WTC11 (cell line): ENCODE data around the gene RHOA. TPM values are rescaled to one million over a fixed set of nuclear protein-coding genes. Genes with fewer than 3 reads are reported as not detected.

Experiments
- ATAC-seq: fragments of 200-7000 bp; cut with Tn5 transposase; 2 replicates; pipeline ENCODE4 v1.10.0; 2021; ENCODE audit warnings: mild to moderate bottlenecking, moderate library complexity
- CTCF ChIA-PET: fragments of 300-600 bp; sonication (Branson Sonifier 250); formaldehyde crosslinking; loops from one replicate; lab custom pipeline; 2021; ENCODE audit warnings: antibody characterized with exemption; lab: Charles Lee
- POLR2A ChIA-PET: fragments of 350-600 bp; sonication (Branson Sonifier 250); formaldehyde crosslinking; loops from one replicate; lab custom pipeline; 2021; ENCODE audit warnings: antibody characterized with exemption; lab: Charles Lee
- DNase-seq: peaks from one replicate; pipeline ENCODE4 v3.0.0; 2021; ENCODE audit warnings: low spot score
- H3K27ac Mint-ChIP-seq: 2 replicates; pipeline ENCODE4 v1.8.0; 2021; ENCODE audit warnings: mixed read lengths
- H3K27me3 Mint-ChIP-seq: 2 replicates; pipeline ENCODE4 v1.8.0; 2021; ENCODE audit warnings: low read depth, mild to moderate bottlenecking, moderate library complexity, mixed read lengths
- H3K36me3 Mint-ChIP-seq: 2 replicates; pipeline ENCODE4 v1.8.0; 2021; ENCODE audit warnings: mixed read lengths
- H3K4me1 Mint-ChIP-seq: 2 replicates; pipeline ENCODE4 v1.8.0; 2022; ENCODE audit warnings: mixed read lengths
- H3K4me3 Mint-ChIP-seq: 2 replicates; pipeline ENCODE4 v1.8.0; 2021; ENCODE audit warnings: mild to moderate bottlenecking, moderate library complexity, mixed read lengths
- H3K9me3 Mint-ChIP-seq: 2 replicates; pipeline ENCODE4 v1.8.0; 2021; ENCODE audit warnings: mixed read lengths
- AR ChIP-seq: fragments of 250-450 bp; sonication (Bioruptor Pico); IDR thresholded peaks from 2 replicates; pipeline ENCODE4 v1.9.0; 2021; ENCODE audit warnings: mild to moderate bottlenecking
- CDX4 ChIP-seq: fragments of 250-450 bp; sonication (Bioruptor Pico); IDR thresholded peaks from 2 replicates; pipeline ENCODE4 v1.9.0; 2021; ENCODE audit warnings: moderate library complexity, mild to moderate bottlenecking, inconsistent platforms, borderline replicate concordance
- CREB1 ChIP-seq: sonication (generic); formaldehyde crosslinking; IDR thresholded peaks from 2 replicates; pipeline ENCODE4 v1.8.0; 2023; ENCODE audit warnings: mild to moderate bottlenecking, missing genetic modification reagents
- CREM ChIP-seq: sonication (generic); formaldehyde crosslinking; IDR thresholded peaks from 2 replicates; pipeline ENCODE4 v1.8.1; 2022; ENCODE audit warnings: mild to moderate bottlenecking, missing genetic modification reagents, moderate library complexity
- CTCF ChIP-seq: fragments of 200-600 bp; IDR thresholded peaks from 2 replicates; pipeline ENCODE4 v1.8.0; 2022; ENCODE audit warnings: antibody characterized with exemption
- ETV6 ChIP-seq: sonication (generic); formaldehyde crosslinking; IDR thresholded peaks from 2 replicates; pipeline ENCODE4 v1.8.1; 2022; ENCODE audit warnings: mild to moderate bottlenecking, missing genetic modification reagents
- GTF2I ChIP-seq: fragments of 250-450 bp; sonication (Bioruptor Pico); conservative IDR thresholded peaks from 2 replicates; pipeline ENCODE4 v1.4.0; 2021; ENCODE audit warnings: mild to moderate bottlenecking
- HMGXB4 ChIP-seq: sonication (generic); formaldehyde crosslinking; IDR thresholded peaks from 2 replicates; pipeline ENCODE4 v1.8.1; 2023; ENCODE audit warnings: mild to moderate bottlenecking, moderate library complexity, missing genetic modification reagents
- MLX ChIP-seq: sonication (generic); formaldehyde crosslinking; IDR thresholded peaks from 2 replicates; pipeline ENCODE4 v1.8.1; 2023; ENCODE audit warnings: mild to moderate bottlenecking, missing genetic modification reagents, moderate library complexity
- MYBL2 ChIP-seq: sonication (generic); formaldehyde crosslinking; IDR thresholded peaks from 2 replicates; pipeline ENCODE4 v1.8.1; 2023; ENCODE audit warnings: mild to moderate bottlenecking, moderate library complexity, missing genetic modification reagents
- NFATC4 ChIP-seq: fragments of 250-450 bp; sonication (Bioruptor Pico); IDR thresholded peaks from 2 replicates; pipeline ENCODE4 v1.9.0; 2021; ENCODE audit warnings: mild to moderate bottlenecking
- NFYB ChIP-seq: sonication (generic); formaldehyde crosslinking; conservative IDR thresholded peaks from 2 replicates; pipeline ENCODE4 v1.8.0; 2022; ENCODE audit warnings: low read depth, missing genetic modification reagents
- NR3C1 ChIP-seq: sonication (generic); formaldehyde crosslinking; conservative IDR thresholded peaks from 2 replicates; pipeline ENCODE4 v1.8.1; 2023; ENCODE audit warnings: low read depth, mild to moderate bottlenecking, missing genetic modification reagents
- PRDM15 ChIP-seq: sonication (generic); formaldehyde crosslinking; IDR thresholded peaks from 2 replicates; pipeline ENCODE4 v1.8.0; 2022; ENCODE audit warnings: missing genetic modification reagents
- ZMAT4 ChIP-seq: fragments of 250-450 bp; sonication (Bioruptor Pico); IDR thresholded peaks from 2 replicates; pipeline ENCODE4 v1.9.0; 2021; ENCODE audit warnings: mild to moderate bottlenecking
- ZNF138 ChIP-seq: sonication (generic); formaldehyde crosslinking; conservative IDR thresholded peaks from 2 replicates; pipeline ENCODE4 v1.8.1; 2022; ENCODE audit warnings: mild to moderate bottlenecking, moderate library complexity, missing genetic modification reagents
- ZNF232 ChIP-seq: sonication (generic); formaldehyde crosslinking; IDR thresholded peaks from 2 replicates; pipeline ENCODE4 v1.8.0; 2022; ENCODE audit warnings: mild to moderate bottlenecking, missing genetic modification reagents
- ZNF263 ChIP-seq: sonication (generic); formaldehyde crosslinking; IDR thresholded peaks from 2 replicates; pipeline ENCODE4 v1.8.1; 2022; ENCODE audit warnings: low read depth, mild to moderate bottlenecking, moderate library complexity, missing genetic modification reagents
- ZNF281 ChIP-seq: sonication (generic); formaldehyde crosslinking; IDR thresholded peaks from 2 replicates; pipeline ENCODE4 v1.8.0; 2023; ENCODE audit warnings: mild to moderate bottlenecking, missing genetic modification reagents
- total RNA-seq: library from RNA; stranded (reverse); gene quantifications from 3 replicates; pipeline ENCODE4 v1.2.3, GENCODE V29; 2021

Gene RHOA
- total RNA-seq, 1 experiment from 2014 or later, result 367 TPM

GRCh38 chr3:49371946-49372345, 39.8 kb downstream of the RHOA start (continued):
- TF ChIP-seq ZNF232 (no peak), MYBL2 (CRISPR knock-in tag) (no peak), CTCF (no peak), MLX (CRISPR knock-in tag) (no peak)

GRCh38 chr3:49370585-49371290, 41.0 kb downstream of the RHOA start:
- TF ChIP-seq AR (CRISPR knock-in tag) (no peak), PRDM15 (no peak), NFATC4 (CRISPR knock-in tag) (no peak), ZNF281 (CRISPR knock-in tag) (no peak), ZMAT4 (CRISPR knock-in tag) (no peak), HMGXB4 (CRISPR knock-in tag) (no peak), NR3C1 (CRISPR knock-in tag) (no peak), NFYB (CRISPR knock-in tag) (no peak), ETV6 (CRISPR knock-in tag) (no peak), CDX4 (CRISPR knock-in tag) (no peak), CREM (CRISPR knock-in tag) (no peak), CREB1 (CRISPR knock-in tag) (no peak), ZNF138 (no peak), ZNF263 (CRISPR knock-in tag) (no peak), GTF2I (CRISPR knock-in tag) (no peak)
- TF ChIP-seq, all 79 proteins: peak for 0
- DNase-seq, result no peak
- H3K9me3 Mint-ChIP-seq, result no peaks in the 10 kb centered on the region
- peak overlapping the region; percentile 61; the same call in 1 of the 2 replicates for H3K27ac Mint-ChIP-seq
- ChIA-PET POLR2A (no interaction called here), CTCF (interaction anchor here (0.6 to 1.1 kb wide), 2 partner anchors 12 to 202 kb away, joined by 3 read pairs; no protein-coding TSS in a partner anchor)
- no peak for ATAC-seq
- no peaks in the 10 kb centered on the region for H3K4me1 Mint-ChIP-seq
- H3K4me3 Mint-ChIP-seq, result no peak overlapping the region
- H3K27me3 Mint-ChIP-seq, result no peaks in the 10 kb centered on the region
- H3K36me3 Mint-ChIP-seq, result peaks cover 64% of the 10 kb centered on the region
